NK-92 treated with Interleukin-12 subunit alpha and Interleukin-12 subunit beta, amount 100 ng/mL, for 24 hours (cell line): ENCODE measurements around the gene MROH2A.
A peak's percentile ranks its signal among the peaks of the same experiment; 100 is the strongest.

Source experiments
- DNase-seq: peaks from one replicate; lab custom pipeline; 2025; lab: John Stamatoyannopoulos, UW

Gene MROH2A

DNA sequence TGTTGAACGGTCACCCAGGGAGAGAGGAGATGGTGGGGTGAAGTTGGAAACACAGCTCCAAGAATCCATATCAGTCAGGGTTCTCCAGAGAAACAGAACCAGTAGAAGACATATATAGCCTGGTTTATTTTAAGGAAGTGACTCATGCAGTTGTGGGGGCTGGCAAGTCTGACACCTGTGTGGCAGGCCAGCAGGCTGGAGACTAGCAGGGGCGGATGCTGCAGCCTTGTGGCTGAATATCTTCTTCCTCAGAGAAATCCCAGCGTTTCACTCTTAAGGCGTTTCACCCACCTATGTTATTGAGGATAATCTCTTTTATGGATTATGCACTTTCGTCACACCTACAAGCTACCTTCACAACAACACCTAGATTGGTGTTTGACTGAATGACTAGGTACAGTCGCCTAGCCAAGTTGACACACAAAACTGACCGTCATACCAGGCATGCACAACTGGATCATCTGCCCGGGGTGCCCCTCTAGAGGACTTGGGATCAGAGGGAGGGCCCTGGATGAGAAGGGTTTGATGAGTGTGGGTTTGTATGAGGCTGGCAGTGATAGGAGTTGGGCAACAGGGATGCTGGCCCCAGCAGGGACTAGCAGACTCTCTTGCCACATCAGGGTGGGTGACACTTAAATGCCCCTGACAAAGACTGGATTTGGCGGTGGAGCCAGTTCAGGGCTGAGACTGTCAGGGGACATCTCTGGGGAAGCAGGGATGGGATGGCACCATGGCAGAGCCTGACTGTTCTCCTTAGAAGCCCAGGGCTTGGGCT is 23.4 kb downstream of the MROH2A start:
- DNase-seq: peak; percentile 68

DNA sequence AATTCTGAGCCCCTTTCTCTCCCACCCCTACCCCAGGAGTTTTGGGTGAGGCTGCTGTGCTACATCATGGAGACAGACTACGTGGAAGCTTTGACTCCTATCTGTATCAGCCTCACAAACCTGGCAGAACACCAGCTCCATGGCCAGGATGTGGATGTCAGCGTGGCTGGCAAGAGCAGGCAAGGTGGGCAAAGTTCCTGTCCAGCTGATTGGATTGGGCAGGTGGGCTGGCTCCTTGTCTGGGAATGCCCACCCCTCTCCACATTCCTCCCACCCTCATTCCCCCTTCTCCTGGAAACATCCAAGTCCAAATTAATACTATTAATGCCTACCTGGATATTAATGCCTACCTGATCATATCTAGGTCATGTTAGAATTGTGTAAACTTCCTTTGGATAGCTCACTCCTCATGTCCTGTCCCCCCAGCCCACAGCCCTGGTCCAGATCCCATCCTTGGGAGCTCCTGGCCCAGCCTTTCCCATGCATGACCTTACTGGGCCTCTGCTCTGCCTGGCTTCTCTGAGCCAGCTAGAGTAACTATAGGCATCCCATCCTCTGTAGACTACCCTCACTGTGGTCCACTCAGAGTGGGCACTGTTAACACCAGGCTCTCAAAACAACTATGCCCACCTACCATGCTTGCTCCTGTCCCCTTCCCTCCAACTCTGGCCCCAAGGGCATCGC is 24.1 kb downstream of the MROH2A start:
- no peak for DNase-seq

DNA sequence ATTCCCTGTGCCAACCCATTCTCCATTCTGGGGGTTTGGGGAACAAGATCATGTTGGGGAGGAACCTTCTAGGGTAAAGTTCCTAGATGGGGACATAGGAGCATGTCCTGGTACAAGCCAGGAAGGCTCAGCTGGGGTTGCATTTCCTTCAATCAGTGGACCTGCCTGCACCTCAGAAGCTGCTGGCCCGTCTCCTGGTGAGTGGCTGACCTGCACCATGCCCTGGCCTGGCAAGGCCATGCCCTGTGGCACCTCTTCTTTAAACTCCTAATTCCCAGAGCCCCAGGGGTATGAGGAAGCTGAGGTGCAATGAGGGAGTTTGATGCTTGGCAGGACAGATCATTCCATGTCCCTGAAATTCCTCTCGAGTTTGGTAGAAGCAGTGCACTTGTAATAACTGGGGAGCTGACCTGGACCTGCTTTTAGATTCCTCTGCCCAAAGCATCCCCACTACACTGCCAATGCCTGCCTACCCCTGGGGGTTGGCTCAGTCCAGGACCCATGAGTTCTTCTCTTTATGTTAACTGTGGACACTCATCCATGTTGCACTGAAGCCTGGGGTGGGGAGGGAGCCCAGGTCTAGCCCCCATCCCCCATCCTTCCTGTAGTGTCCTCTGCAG is 25.3 kb downstream of the MROH2A start:
- DNase-seq: no peak

DNA sequence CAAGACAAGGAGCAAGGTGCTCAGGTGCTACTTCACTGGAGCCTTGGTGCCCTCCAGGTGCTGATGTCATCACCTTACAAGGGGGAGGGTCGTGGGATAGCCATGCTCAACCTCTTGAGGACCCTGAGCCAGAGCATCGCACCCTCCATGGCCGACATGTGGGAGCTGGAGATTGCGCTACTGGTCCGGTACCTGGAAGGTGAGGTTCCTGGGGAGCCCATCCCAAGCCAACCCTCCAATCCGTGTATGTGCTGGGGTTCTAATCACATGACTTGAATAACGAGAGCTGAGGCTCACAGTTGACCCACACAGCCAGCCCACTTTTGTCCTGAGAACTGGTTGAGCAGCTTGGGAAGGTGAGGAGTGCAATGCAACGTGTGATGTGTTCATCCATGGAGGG is 25.9 kb downstream of the MROH2A start:
- no peak for DNase-seq

DNA sequence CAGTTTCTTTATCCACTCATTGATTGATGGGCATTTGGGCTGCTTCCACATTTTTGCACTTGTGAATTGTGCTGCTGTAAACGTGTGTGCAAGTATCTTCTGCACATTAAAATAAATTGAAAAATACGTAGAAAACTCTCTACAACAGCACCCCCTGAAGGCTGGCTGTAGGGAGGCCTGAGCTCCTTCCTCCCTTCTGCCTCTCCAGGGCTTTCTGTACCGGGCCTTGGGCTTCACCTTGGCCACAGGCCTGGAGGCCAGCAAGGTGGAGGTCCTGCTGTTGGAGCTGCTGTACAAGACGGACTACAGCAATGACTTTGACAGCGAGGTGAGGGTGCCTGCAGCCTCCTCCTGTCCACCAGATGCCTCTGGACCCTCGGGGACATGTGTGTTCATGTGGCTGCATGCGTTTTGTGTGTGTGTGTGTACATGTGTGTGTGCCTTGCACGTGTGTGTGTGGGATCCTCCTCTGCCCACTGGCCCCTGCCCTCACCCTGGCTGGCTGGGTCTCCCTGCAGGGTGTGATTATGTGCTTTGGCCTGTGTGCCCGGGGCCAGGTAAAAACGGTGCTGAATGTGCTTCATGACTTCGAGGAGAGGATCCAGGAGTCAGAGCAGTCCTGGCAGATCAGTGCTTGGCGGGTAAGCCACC is 29.2 kb downstream of the MROH2A start:
- no peak for DNase-seq

DNA sequence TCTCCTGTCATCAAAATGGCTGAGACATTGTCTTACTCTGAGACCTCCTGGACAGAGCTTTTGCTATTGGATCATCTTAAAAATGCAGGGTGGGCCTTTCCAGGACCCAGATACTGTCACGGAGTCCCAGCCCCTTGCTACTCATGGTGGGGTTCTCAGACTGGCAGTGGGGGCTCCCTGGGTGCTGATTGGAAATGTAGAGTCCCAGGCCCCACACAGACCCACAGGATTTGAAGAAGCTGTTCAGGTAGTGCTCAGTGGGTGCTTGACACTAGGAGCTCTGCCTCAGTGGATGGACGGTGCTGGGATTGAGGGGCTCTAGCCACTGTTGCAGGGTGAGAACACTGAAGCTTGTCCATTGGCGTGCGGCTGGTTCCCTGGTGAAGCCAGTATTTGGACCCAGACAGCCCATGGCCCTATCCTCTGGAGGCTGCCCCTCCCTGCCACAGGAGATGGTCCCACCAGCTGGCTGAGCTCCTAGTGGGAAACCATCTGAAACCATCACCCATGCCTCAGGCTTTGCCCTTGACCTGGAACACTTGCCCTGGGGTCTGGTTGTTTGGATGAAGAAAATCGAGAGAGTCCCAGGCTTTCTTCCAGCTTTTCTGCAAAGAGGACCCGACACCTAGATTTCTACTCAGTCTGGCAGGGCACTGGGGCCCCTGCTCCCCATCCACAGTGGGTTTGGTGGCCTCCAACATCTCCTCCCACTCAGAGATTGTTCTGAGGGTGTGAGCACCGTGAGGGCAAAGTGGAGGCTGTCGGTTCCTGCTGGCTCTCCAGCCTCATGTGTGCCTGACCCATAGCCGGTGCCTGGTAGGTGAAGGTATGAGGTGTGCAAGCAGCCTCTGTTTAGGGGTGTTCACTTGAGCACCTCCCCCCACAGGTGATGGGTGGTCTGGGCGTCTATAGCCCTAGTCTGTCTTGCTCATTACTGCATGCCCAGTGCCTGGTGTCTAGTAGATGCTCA is 30.1 kb downstream of the MROH2A start:
- DNase-seq: no peak

DNA sequence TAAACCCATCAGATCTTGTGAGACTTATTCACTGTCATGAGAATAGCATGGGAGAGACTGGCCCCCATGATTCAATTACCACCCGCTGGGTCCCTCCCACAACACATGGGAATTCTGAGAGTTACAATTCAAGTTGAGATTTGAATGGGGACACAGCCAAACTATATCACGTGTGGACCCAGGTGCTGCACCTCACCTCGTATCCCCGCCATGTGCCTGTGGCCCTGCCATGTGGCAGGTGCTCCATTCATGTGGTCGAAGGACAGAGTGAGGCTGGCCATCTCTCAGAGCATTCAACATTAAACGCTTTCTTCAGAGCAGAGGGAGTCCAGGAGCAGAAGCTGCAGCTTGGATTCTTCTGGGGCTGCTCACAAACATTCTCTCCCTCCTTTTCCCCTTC is 32.3 kb downstream of the MROH2A start:
- DNase-seq: no peak

DNA sequence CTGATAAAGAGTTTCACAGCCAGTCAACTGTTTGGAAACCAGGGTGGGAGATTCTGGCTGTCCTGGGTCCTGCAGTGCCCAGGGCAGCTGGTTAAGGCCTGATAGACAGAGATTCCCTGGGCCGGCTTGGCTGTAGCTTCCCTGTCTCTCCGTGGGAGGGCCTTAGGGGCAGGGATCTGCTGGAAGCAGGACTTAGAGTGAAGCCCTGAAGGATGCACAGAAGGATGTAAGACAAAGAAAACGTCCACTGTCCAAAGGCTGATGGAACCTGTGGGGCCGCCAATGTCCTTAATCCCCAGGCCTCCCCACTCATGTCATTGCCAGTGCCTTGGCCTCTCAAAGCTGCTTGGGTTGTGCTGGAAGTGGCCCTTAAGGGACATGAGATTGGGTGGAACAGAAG is 33.0 kb downstream of the MROH2A start:
- DNase-seq: no peak

DNA sequence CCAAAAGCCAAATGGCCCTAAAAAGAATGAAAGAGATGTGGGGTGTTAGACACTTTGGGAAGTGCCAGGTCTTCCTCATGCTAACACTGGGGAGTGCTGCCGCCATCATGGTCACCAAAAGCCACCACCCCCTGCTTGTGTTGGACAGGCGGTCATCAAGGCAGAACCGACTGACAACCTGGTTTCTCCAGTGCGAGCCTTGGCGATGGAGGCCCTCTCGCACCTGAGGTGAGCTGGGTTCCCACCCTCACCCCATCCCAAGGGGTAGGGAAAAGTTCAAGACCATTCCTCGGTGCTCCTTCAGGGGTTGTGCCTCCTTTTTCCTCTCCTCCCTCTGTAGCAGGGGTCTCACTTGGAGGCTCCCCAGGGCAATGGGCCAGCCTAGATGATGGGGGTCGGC is 33.6 kb downstream of the MROH2A start:
- no peak for DNase-seq

DNA sequence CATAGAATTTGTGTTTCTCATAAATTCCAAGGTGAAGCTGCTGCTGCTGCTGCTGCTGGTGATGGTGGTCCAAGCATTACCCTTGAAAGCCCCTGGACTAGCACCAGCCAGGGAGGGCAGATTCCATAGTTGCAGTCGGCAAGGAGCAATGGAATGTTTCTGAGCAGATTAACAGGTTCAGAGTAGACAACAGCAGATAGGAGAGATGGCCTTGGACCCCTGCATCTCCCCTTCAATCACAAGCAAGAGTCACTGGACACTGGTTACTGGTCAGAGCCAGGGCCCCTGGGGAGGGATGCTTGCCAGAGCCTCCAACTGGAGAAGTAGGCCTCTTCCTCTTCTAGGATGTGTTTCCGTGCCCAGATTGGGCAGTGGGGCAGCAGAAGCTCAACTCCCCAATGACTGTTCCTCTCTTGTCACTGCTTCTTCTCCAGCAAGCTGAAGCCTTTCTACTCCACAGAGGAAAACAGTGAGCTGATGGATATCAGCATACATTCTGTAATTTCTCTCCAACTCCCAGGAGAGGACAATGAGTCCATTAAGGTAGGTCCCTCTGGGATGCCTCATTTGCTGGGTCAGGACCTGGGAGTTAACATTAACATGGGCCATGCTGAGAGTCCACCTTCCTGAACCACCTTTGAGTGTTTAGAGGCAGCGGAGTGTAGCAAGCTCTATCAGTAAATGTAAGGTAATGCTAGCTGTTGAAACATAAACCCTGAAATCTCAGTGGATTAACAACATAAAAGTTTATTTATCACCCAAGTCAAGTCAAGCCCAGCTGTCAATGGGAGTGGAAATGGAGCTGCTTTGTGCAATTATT is 35.3 kb downstream of the MROH2A start:
- no peak for DNase-seq

DNA sequence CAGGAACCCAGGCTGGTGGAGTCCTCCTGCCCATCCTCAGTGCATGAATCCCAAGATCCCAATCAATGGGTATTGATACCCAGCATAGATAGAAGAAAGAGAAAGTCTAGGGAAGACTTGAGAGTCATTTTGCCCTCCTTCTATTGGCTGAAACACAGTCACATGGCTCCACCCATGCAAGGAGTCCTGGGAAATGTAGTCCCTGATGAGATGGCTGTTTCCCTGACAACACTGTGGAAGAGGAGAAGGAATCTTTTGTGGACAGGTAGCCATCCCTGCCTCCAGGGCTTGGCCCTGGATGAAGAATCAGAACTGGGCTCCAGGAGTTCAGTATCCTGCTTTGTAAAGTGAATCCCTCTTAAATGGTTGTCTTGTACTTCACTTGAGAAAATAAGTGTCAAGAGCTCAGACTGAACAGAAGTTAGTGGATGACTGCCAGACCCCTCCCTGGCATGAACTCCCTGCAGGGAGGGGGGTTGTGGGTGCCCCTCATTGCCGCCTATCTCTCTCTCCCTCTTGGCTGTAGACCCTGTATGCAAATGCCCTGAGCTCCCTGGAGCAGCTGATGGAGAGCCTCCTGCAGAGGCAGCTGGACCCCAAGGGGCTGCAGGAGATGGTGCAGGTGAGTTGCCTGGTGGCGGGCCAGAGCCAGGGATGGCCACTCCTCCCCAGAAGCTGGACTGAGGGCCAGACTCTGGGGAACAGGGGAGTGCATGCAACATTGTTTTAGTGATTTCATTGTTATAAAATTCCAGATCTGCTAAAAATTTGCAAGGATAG is 36.1 kb downstream of the MROH2A start:
- DNase-seq: no peak

DNA sequence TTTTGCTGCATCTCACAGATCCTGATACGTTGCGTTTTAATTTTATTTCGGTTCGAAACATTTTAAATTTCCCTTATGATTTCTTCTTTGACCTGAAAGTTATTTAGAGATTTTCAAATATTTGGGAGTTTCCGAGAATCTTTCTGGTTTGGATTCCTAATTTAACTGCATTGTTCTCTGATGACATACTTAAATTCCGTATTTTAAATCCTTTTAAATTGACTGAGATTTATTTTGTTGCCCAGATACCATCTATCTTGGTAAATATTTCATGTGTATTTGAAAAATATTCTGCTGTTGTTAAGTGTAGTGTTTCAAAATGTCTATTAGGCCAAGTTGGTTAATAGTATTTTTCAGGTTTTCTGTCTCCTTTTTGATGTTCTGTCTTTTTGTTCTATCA is 37.7 kb downstream of the MROH2A start:
- no peak for DNase-seq

DNA sequence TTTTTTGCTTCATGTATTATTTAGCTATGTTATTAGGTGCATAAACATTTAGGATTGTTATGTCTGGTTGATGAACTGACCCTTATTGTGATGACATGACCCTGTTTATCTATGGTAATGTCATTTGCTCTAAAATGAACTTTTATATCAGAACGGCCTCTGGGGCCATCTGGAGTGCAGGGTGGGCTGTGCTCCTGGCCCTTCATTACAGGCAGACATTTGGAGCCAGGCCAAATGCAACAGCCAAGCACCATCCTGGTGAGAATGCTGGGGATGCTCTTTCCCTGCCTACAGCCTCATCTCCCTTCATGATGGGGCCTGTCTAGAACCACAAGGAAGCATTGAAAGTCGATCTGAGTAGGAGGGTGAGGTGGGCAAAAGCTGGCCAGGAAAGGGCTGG is 38.2 kb downstream of the MROH2A start:
- no peak for DNase-seq

DNA sequence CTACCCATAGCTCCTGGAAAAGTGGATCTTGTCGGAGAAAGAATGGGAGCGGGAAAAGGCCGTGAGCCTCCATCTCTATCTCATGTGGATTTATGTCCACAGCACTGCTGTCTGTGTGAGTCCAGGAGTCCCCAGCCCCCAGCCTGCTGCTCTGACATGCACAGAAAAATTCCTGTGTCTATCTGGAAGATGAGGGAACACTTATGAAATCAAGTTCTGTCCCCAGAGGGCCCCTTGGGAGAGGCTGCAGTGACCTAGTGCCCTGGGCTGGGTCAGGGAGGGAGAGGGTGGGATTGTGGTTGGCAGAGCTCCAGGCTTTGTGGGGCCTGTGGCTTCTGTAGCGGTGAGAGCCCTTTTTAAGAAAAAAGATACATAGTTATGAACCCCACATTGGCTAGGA is 38.6 kb downstream of the MROH2A start:
- no peak for DNase-seq

DNA sequence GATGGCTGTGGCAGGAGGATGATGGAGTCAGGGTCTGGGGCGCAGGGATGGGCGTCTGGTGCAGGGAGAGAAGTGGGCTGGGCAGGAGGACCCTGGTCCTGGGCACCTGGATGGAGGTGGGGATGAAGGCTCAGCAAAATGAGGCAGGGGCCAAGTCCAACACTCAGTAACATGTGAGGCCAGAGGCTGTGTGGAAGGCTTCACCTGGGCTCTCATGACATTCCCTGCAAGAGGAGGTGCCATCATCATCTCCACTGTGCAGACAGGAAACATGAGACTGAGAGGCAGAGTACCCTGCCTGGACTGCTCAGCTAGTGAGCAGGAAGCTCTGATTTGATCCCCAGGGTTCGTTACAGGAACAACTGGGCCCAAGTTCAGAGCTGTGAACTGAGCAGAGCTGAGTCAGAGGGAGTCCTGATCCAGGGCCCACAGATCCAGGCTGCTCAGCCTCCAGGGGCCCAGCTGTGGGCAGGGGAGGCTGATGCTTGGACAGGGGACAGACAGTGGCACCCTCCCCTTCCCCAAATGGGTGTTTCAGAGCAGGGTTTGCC is 39.3 kb downstream of the MROH2A start:
- no peak for DNase-seq

DNA sequence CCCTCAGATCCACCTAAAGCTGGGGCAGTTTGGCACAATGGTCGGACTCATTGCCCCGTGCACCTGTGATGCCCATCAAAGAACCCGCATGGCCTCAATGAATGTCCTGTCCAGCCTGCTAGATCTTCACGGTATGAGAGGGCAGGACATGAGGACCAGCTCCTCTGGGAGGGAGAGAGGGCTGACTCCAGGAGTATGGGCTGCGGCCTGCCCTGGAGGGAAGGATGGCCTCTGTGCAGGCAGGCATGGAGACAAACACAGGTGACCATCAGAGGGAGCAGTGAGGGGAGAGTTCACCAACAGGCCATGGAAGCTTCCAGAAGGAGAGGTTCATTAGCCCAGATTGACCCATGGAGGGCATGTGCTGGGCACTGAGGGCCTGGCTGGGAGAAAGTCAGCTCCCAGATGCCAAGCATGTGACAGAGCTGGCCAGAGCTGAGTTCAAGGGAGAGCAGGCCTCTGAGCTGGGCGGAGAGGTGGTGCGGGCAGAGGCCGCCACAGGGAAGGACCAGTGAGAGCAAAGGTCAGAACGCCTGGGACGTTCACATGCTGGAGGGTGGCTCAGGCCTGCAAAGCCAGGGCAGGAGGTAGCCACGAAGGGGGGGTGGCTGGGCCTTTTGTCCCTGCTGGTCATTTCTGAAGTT is 40.0 kb downstream of the MROH2A start:
- no peak for DNase-seq

DNA sequence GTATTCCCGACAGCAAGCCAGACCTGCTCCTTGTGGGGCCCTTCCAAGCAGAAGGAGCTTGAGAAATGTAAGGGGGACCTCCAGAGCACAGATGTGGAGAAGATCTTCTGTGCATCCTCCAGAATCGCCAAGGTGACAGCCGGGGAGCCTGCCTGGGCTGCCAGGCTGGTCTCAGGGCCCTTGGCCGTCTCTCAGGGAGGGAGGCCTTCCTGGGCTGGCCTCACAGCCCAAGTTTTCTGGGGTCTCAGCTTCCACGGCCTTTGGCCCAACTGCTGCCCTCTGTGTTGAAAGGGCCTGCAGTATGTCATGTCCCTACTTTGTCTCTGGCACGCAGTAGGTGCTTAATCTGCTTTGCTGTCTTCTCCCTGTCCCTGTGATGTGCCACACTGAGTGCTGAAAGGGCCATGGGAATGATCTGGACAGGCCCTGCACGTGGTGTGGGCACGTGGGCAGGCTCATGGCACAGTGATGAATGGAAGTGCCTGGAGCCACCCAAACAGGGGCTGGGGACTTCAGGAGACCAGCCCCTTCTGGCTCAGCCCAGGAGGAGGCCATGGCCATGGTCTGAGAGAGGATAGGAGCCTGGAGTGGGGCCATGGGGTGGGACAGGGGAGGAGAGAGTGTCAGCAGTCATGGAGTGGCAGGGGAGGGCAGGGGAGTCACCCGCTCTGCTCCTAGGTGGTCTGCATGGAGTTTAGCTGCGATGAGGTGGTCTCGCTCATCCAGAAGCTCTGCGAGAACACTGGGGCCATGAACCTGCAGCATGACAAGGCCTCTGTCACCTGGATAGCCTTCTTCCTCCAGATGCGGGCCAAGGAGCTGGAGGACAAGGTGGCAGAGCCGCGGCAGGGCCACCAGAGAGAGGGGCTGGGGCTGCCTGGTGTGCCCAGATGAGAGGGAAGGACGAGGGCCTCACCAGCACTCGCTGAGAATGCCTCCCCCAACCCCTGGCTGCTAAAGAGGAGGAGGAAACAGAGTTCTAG is 40.8 kb downstream of the MROH2A start:
- DNase-seq: no peak
